Brain pericyte (primary cell): ENCODE data around the gene MRPS12.
"Not testable (repeated sequence)": the region's sequence is repeated elsewhere in the genome, so short reads cannot be mapped to it uniquely, and the experiment has no call there.

Experiments used
- DNase-seq: peaks from one replicate; pipeline ENCODE4 v3.0.0-alpha.2; 2012; ENCODE audit warnings: low read depth, low spot score

The MRPS12 gene

DNA sequence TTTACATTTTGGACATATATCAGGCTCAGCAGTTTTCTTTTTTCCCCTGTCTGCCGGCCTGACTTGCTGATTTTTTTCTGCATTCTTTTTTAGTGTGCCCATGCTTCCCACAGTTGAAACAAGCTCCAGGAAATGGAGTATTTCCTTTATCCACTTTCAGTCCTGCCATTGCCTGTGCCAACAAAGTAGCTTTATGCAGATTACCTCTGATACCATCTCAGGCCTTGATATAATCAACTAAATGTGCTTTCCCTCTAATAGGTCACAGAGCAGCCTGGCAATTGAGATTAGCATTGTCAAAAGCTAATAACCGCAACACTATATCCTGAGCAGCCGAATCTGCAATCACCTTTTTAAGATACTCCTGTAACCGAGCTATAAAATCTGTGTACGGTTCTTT lies 9.2 kb downstream of the MRPS12 start:
- DNase-seq = no peak

DNA sequence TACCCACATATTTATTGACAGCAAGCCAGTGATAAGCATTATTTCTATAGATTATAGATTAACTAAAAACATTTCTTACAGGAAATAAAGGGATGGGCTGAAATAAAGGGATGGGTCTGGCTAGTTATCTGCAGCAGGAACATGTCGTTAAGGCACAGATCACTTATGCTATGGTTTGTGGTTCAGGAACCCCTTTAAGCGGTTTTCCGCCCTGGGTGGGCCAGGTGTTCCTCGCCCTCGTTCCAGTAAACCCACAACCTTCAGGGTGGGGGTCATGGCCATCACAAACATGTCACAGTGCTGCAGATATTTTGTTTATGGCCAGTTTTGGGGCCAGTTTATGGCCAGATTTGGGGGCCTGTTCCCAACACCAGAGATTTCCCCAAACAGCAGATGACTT lies 10.7 kb downstream of the MRPS12 start:
- not testable (repeated sequence) for DNase-seq

DNA sequence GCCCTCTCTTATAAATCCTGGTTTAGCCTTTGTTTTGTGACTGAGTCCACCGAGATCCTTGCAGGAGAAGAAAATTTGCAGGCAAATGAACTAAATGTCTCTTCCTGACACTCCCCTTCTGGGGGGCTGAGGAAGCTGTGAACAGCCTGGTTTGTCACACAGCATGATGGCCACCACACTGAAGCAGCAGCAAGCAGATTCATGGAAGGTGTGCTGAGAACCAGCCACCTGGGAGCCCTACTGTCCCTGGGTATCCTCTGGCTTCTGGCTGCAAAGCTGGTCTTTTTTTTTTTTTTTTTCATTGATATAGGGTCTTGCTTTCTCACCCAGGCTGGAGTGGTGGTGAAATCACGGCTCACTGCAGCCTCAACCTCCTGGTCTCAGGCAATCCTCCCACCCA lies 11.2 kb downstream of the MRPS12 start:
- no peak for DNase-seq

DNA sequence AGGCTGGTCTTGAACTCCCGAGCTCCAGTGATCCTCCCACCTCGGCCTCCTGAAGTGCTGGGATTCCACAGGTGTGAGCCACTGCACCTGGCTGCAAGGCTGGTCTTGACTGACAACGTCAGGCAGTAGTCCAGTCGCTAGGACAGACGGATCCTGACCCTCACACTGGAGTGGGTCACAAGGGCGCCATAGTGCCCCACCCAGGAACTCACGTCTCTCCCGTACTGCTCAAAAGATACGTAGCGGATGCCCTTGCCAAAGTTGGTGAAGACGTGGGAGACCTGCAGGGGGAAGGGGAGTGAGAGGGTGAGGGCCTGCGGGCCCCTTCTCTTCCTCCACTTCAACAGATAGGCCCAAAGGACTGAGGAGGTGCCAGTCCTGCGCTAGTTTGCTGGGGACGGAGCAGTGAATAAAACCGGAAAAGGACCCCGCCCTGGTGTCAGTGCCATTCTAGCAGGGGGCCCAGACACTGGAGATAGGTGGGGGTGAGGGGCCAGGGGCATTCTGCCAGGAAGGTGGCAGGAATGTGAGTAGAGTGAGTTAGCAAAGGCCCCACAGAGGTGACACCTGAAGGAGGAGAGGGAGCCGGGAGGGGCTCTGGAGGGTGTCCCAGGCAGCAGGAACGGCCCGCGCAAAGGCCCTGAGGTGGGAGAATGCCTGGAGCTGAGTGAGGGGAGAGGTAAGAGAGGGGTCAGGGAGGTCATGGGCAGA lies 11.9 kb downstream of the MRPS12 start:
- no peak for DNase-seq

DNA sequence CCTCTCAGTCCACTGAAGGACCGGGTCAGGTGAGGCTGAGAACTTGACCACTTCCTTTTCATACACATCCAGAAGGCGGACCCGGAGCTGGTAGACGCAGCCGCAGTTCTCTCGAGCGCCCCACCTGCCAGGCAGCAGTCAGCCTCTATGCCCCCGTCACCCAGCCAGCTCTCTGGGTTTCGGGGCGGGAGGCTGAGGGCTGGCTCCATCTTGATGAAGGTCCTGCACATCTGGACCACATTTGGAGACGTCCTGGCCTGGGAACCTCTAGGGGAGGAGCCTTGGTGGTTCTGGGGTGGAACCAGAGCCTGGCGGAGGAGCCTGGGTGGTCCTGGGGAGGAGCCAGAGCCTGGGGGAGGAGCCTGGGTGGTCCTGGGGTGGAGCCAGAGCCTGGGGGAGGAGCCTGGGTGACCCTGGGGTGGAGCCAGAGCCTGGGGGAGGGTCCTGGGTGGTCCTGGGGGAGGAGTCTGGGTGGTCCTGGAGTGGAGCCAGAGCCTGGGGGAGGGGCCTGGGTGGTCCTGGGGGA lies 14.3 kb downstream of the MRPS12 start:
- no peak for DNase-seq

DNA sequence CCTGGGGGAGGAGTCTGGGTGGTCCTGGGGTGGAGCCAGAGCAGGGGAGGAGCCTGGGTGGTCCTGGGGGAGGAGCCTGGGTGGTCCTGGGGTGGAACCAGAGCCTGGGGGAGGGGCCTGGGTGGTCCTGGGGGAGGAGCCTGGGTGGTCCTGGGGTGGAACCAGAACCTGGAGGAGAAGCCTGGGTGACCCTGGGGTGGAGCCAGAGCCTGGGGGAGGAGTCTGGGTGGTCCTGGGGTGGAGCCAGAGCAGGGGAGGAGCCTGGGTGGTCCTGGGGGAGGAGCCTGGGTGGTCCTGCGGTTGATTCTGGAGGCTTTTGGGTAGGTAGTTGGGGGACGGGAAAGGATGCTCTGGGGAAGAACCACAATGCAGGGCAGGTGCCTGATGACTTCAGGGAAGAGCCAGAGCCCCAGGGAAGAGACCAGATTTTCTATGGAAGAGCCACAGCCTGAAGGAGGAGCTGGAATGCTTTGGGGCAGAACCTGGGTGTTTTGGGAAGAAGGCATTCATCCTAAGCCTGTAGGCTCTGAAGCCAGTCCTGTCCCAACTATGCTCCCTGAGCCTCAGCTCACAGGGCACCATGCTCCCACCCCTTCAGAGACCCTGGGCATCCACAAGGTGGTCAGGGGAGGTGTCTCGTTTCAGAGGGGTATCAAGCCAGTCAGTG lies 15.0 kb downstream of the MRPS12 start:
- DNase-seq = no peak

DNA sequence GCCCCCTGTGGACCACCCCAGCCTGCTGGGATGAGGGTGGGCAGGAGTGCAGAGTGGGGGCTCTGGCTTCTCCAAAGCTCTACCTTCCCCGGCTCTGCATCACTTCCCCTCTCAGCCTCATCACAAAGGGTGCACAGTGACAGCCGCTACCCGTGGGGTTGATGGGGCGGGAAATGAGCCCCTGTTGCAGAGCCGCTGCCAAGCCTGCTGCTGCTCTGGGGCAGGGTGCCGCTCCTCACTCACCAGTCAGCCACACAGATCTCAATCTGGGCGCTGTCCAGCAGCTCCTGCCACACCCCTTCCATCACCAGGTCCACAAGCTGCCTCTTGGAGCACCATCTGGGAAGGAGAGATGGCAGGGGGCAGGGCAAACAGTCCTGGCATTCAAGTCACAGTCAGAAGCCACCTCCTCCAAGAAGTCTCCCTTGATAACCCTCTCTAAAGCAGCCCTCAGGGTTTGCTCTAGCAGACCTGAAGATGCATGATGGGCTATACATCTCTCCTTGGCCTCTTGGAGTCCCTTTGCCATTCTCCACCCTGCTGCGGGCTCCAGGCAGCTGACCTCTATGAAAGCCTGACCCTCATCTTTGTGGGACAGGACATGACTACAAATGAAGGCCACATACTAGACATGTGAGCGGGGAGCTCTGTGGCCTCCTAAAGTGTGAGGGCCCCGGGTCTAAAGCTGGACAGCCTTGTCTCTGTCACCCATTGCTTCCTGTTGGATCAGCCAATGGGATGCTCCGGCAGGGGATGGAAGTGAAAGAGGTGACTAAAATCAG lies 15.7 kb downstream of the MRPS12 start:
- no peak for DNase-seq

DNA sequence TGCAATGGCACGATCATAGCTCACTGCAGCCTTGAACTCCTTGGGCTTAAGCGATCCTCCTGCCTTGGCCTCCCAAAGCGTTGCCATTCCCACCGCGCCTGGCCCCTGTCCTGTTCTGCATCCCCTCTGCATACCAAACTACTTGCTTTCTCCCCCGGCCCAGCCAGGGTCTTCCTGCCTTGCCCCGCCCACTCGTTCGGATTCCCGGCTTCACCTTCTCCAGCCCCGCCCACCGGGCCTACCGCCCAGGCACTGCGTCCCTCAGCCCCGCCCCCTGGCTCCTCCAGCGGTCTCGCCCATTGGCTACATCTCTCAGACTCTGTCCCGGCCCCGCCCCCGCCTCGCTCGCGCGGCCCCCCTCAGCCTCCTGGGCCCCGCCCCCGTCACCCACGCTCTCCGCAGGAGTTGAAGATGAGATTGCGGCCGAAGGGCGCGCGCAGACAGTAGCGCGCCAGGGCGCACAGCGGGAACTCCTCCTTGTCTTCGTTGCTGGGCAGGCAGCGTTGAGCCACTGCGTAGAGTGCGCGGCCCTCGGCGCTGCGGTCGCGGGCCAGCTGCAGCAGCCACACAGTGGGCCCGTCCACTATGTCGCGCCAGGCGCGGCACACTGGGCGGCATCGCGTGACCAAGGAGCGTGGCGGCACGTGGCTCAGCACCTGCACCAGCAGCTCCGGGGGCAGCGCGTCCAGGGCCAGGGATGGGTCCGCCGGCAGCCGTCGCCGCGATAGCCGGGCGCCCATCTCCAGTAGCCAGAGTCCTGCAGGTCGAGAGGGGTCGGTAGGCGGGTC lies 19.0 kb downstream of the MRPS12 start:
- no peak for DNase-seq

DNA sequence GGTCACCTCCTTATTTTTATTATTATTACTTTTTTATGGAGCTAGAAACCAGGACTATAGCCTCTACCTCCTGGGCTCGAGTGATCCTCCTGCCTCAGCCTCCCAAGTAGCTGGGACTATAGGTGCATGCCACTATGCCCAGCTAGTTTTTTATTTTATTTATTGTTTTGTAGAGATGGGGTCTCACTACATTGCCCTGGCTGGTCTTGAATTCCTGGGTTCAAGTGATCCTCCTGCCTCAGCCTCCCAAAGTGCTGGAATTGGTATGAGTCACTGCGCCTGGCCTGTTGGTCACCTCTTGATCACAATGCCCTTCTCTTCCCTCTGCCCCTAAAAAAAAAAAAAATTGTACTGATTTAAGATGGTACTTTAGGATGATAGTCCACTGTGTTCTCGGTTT lies 20.4 kb downstream of the MRPS12 start:
- no peak for DNase-seq

DNA sequence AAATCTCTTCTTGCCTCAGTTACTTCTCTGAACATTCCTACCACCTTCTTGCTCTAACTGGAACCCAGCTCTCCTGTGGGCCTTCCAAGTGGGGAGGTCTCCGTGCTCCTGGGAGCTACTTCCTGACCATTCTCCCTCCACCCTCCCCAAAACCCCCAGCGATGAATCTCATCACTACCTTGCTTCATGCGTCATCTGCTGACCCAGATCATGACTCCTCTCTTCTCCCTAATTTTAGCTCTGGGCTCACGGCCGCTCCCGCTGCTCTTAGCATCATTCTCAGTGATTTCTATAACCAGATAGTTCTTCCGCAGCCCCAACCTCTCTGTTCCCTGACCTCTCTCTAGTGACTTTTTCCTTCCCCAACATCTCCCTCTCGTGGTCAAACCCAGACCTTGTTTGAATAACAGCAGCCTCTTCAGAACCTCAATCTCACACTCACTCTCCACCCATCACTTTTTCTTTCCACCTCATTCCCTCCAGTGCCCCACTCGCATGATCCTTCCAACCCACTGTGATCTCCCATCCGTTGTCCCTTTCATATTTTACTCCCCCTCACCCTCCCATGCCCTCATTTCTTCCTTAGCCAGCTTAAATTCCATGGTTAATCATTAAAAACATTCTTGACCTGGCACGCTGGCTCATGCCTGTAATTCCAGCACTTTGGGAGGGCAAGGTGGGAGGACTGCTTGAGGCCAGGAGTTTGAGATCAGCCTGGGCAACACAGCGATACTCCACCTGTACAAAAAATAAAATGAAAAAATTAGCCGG lies 21.8 kb downstream of the MRPS12 start:
- DNase-seq = no peak

DNA sequence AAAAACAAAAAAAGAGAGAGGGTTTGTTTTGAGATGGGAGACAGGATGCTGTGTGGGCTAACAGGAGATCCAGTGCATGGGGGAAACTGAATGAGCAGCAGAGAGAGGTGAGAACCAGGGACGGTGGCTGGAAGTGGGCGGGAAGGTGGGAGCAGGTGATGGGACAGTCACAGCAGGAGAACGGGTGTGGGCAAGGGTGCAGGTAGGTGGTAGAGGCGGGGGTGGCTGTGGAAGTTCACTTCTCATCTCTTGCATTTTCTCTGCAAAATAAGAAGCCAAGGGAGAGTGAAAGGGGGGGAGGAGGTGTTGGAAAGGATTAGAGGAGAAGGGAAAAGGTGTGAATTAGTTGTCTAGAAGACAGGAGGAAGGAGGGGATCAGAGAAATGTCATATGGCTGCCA lies 22.9 kb downstream of the MRPS12 start:
- no peak for DNase-seq

DNA sequence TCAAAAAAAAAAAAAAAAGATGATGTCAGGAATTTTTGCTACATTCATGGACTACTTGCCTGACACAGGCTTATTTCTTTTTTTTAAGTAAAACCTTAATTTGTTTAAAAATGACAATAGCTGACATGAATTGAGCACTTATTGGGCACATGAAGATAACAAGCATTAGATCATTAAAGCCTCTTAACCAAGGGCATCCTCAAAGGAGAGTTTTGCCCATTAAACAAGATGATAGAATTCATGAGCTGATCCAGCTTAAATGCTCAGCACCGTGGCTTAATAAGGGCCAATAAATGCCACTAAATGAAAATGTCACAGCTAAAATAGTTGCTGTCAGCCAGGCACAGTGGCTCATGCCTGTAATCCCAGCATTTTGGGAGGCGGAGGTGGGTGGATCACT lies 25.5 kb downstream of the MRPS12 start:
- no peak for DNase-seq

DNA sequence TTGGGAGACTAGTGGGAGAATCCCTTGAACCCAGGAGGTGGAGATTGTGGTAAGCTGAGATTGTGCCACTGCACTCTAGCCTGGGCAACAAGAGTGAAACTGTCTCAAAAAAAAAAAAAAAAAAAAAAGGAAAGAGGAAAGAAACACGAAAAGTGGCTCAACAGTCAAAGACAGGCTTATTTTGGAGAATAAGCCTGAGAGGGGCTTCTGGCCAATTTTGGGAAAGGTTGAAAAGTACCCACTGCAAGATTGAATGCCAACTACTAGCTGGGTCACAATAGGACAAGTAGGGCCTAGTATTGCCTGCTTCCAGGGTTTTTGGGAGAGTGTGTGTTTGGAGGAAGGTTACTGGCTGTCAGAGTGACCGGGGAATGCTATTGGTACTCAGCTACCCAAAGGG lies 27.6 kb downstream of the MRPS12 start:
- DNase-seq = no peak

DNA sequence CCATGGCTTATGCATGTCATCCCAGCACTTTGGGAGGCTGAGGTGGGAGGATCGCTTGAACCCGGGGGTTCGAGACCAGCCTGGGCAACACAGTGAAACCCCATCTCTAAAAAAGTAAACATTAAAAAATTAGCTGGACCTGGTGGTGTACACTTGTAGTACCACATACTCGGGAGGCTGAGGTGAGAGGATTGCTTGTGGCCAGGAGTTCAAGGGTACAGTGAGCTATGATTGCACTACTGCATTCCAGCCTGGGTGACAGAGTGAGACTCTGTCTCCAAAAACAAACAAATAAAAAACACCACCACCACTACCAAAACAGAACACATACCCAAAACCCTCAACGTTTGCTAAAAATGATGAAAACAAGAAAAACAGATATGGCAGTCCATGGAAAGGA lies 28.9 kb downstream of the MRPS12 start:
- no peak for DNase-seq

DNA sequence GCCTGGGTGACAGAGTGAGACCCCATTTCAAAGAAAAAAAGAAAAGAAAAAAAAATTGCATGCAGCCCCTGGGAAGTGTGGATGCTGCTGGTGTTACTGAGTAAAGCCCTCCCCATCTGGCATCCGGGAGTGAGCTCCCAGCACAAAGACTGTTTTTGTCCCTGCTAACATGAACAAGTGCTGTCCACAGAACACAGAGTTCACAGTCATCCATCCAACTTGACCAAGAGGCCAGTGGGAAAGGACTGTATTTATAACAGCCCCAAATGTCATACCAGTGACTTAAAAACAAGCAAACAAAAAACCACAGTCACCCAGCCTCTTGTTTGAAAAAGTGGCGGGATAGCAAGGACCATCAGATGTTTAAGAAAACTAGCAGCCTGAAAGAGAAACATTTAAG lies 34.0 kb downstream of the MRPS12 start:
- DNase-seq = no peak

DNA sequence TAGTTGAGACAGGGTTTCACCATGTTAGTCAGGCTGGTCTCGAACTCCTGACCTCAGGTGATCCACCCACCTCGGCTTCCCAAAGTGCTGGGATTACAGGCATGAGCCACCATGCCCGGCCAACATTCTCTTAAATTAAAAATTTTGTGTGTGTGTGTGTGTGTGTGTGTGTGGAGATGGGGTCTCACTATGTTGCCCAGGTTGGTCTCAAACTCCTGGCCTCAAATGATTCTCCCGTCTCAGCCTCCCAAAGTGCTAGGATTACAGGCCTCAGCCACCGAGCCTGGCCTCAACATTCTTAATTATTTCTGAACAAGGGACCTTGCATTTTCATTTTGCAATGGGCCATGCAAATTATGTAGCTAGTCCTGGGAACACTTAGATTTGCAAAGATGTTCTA lies 35.4 kb downstream of the MRPS12 start:
- not testable (repeated sequence) for DNase-seq

DNA sequence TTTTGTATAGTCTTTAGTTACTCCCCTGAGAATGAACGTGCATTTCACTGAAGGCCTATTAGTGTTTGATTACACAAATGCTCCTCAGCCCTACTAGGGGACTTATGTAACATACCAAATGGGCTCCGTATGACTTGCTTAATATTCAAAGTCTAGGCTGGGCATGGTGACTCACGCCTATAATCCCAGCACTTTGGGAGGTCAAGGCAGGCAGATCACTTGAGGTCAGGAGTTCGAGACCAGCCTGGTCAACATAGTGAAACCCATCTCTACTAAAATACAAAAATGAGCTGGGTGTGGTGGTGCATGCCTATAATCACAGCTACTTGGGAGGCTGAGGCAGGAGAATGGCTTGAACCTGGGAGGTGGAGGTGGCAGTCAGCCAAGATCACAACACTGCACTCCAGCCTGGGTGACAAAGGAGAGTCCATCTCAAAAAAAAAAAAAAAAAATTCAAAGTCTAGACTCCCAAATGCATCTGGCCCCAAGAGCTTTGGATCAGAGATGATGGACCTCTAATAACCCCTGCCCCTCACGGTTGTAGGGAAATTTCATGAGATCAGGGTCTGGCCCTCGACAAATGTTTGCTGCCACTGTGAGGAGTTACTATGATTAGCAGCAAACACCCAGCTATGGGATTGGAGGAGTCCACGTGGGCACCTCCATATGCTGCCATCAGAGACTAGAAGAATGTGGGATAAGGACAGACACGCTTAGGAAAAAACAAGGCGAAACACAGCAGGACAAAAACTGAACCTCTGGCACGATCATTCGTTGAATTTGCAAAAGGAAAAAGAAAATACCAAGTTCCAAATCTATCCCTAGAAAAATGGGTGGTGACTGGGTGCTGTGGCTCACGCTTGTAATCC lies 40.2 kb downstream of the MRPS12 start:
- no peak for DNase-seq

DNA sequence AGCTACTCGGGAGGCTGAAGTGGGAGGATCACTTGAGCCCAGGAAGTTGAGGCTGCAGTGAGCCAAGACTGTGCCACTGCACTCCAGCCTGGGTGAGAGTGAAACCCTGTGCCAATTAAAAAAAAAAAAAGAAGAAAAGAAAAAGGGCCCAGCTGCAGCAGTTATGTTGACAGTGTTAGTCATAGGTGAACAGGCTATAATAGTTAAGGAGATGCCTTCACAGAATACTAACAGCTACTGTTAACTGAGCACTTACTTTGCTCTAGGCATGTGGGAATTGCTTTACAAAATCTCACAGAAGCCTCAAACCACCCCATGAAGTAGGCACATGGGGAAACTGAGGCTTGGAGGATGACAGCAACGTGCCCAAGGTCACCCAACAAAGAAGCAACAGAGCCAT lies 40.9 kb downstream of the MRPS12 start:
- DNase-seq = no peak

DNA sequence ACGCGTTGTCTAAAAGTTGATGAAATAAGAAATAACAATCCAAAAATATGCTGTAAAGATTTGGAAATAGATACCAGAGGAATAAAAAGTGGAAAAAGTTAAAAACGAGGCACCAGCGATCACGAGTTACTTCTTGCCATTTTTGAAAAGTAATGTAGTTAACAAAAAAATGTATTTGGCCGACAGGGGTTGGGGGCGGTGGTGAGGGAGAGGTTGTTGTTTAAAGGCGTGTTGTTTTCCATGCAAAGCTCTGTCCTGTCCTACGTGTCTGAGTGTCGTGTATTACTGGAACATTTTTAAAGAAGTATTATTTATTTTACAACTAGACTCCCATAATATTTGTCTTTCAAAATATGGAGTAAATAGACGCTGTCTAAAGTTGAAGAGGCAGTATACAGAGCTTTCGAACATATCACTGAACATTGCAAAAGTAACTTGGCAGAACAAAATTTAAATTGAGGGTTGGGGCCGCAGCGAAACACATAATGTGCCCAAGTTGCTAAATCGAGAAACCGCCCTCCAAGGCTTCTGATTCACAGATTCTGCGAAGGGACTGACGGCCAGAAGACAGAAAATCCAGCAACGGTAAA lies 44.0 kb downstream of the MRPS12 start:
- no peak for DNase-seq
